NCI-H69 (cell line): ENCODE data around the gene LBR.

Experiments
- DNase-seq: peaks from one replicate; lab custom pipeline; 2025; lab: John Stamatoyannopoulos, UW

The LBR gene

GRCh38 chr1:225446595-225446960 is 18.7 kb upstream of the LBR start:
- DNase-seq = peak; percentile 56

GRCh38 chr1:225445639-225446594 is 18.1 kb upstream of the LBR start:
- peak; percentile 56 for DNase-seq

GRCh38 chr1:225442123-225442505 is 14.3 kb upstream of the LBR start:
- DNase-seq = peak; percentile 33

GRCh38 chr1:225441314-225442122 is 13.7 kb upstream of the LBR start:
- DNase-seq = peak; percentile 38

- DNase-seq = no peak
These were observed 12.8 kb upstream of the LBR start for GRCh38 chr1:225440380-225441221.

GRCh38 chr1:225437710-225438437 is 10.0 kb upstream of the LBR start:
- DNase-seq = peak; percentile 46

GRCh38 chr1:225435957-225436392 is 8.1 kb upstream of the LBR start:
- no peak for DNase-seq

- no peak for DNase-seq
These were observed 7.6 kb upstream of the LBR start for GRCh38 chr1:225435487-225435886.

- no peak for DNase-seq
These were observed 7.2 kb upstream of the LBR start for GRCh38 chr1:225435076-225435475.

- DNase-seq = no peak
These were observed 6.2 kb upstream of the LBR start for GRCh38 chr1:225434046-225434445.

- no peak for DNase-seq
These were observed 3.4 kb upstream of the LBR start for GRCh38 chr1:225431081-225431863.

- DNase-seq = no peak
These were observed 2.5 kb upstream of the LBR start for GRCh38 chr1:225430301-225430700.

GRCh38 chr1:225428881-225429455 is 1.1 kb upstream of the LBR start:
- DNase-seq = peak; percentile 31

GRCh38 chr1:225428068-225428880 is 436 bp upstream of the LBR start:
- peak; percentile 99 for DNase-seq

- peak; percentile 87 for DNase-seq
These were observed 1.2 kb downstream of the LBR start for GRCh38 chr1:225426395-225427234.

GRCh38 chr1:225425201-225425786 is 2.5 kb downstream of the LBR start:
- DNase-seq = peak; percentile 24

GRCh38 chr1:225424562-225425200 is 3.2 kb downstream of the LBR start:
- DNase-seq = no peak

- peak; percentile 67 for DNase-seq
These were observed 4.4 kb downstream of the LBR start for GRCh38 chr1:225423518-225423855.
